ENCODE data around the gene APOC1.

GRCh38 chr19:44908074-44908835 lies 6.2 kb upstream of the APOC1 start:
- TF ChIP-seq CTCF (IDR thresholded peaks at IDR 0.05), result no peak
- no peak for TF ChIP-seq POLR2A (IDR thresholded peaks at IDR 0.05)

All from body of pancreas (tissue), 4 donors.